ENCODE data around the gene B4GALNT2. TPM values are rescaled to one million over a fixed set of nuclear protein-coding genes. Genes with fewer than 3 reads are reported as not detected.

B4GALNT2 gene
- total and polyA plus RNA-seq, 2 donors (not counting 1 experiment from before 2014, with no cell fraction given), result 0.12 TPM; not detected in 1

DNA sequence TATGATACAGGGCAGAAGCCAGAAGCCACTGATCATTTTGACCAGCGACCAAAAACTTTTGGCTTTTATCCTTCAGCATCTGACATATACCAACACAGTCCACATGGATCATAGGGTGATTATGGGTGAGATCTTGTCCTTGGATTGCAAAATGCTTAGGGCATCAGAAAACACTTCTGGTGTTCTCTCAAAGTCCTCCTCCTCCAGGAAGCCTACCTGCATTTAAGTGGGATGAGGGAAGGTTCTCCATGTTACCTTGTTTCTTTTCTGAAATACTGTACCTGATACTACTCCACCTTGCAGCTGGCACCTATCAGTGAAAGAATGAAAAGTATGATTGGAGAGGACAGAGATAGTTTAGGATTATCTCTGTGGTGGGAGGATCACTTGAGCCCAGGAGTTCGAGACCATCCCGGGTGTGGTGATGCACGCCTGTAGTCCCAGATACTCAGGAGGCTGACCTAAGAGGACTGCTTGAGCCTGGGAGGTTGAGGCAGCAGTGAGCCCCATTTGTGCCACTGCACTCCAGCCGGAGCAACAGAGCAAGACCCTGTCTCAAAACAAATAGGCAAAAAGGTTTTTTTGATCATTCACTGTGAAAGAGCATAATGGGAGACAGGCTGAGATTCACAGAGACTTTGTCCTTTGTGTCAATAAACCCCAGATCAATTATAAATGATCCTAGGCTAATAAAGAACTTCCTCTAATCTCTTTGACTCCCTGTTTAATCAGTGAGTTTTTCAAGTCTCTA, 46.8 kb upstream of the B4GALNT2 start:
- POLR2A ChIA-PET, result no interaction called here
- no peaks in the 10 kb centered on the region for H3K4me1 Mint-ChIP-seq
- Histone ChIP-seq H2AFZ (ENCODE audit: insufficient read depth, low read depth, low read length, poor library complexity, severe bottlenecking) (no peak overlapping the region), H3K27me3 (replicated peaks in 1 of 4; ENCODE audit: control extremely low read depth in 1 of 4, control insufficient read depth in 3 of 4, insufficient read depth in 4 of 4, low read length in 3 of 4) (peaks cover 0 to 17% (median 0%) of the 10 kb centered on the region in 4 experiments), H4K20me1 (ENCODE audit: control insufficient read depth, insufficient read depth, low read length, poor library complexity, severe bottlenecking) (no peaks in the 10 kb centered on the region), H3K4me1 (ENCODE audit: control insufficient read depth in 2 of 2, insufficient read depth in 2 of 2, low read length in 2 of 2) (no peaks in the 10 kb centered on the region), H3K4me2 (replicated peaks; ENCODE audit: low read depth, low read length, poor library complexity, severe bottlenecking) (no peak overlapping the region), H3K9me3 (ENCODE audit: control extremely low read depth in 1 of 3, control insufficient read depth in 2 of 3, insufficient read depth in 1 of 3, low read length in 2 of 3) (no peaks in the 10 kb centered on the region), H3K9ac (ENCODE audit: low read length) (no peak overlapping the region), H3K27ac (ENCODE audit: low read length in 2 of 2) (no peak overlapping the region), H3K4me3 (ENCODE audit: control extremely low read depth in 1 of 5, extremely low read depth in 1 of 5, insufficient read depth in 1 of 5, low read depth in 2 of 5, low read length in 4 of 5) (no peak overlapping the region), H3K36me3 (replicated peaks in 1 of 2; ENCODE audit: control extremely low read depth in 1 of 2, control insufficient read depth in 1 of 2, extremely low read depth in 1 of 2, insufficient read depth in 2 of 2, low read length in 1 of 2) (no peaks in the 10 kb centered on the region), H3K79me2 (ENCODE audit: control insufficient read depth, insufficient read depth, low read length) (no peaks in the 10 kb centered on the region)
- CTCF ChIA-PET, result interaction anchor here (1.5 kb wide), 1 partner anchor 53 kb away, joined by 3 read pairs; no protein-coding TSS in a partner anchor
- no peak overlapping the region for H3K27ac Mint-ChIP-seq
- ATAC-seq (ENCODE audit: low read depth) (no peak), DNase-seq (no peak)
- H3K4me3 Mint-ChIP-seq, result no peak overlapping the region
- no peak for TF ChIP-seq EZH2 (IDR thresholded peaks at IDR 0.05; ENCODE audit: borderline replicate concordance, insufficient read depth, low read depth, low read length, poor library complexity, severe bottlenecking)
- TF ChIP-seq, protein P1, sequence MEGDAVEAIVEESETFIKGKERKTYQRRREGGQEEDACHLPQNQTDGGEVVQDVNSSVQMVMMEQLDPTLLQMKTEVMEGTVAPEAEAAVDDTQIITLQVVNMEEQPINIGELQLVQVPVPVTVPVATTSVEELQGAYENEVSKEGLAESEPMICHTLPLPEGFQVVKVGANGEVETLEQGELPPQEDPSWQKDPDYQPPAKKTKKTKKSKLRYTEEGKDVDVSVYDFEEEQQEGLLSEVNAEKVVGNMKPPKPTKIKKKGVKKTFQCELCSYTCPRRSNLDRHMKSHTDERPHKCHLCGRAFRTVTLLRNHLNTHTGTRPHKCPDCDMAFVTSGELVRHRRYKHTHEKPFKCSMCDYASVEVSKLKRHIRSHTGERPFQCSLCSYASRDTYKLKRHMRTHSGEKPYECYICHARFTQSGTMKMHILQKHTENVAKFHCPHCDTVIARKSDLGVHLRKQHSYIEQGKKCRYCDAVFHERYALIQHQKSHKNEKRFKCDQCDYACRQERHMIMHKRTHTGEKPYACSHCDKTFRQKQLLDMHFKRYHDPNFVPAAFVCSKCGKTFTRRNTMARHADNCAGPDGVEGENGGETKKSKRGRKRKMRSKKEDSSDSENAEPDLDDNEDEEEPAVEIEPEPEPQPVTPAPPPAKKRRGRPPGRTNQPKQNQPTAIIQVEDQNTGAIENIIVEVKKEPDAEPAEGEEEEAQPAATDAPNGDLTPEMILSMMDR (IDR thresholded peaks at IDR 0.05), result no peak
- intact Hi-C loops (cut with micrococcal nuclease), result no loop called here
- WGBS (ENCODE audit: insufficient coverage), result 95% methylated on average over 3 of the region's 5 CpGs
- H3K27me3 Mint-ChIP-seq, result peaks cover 47% of the 10 kb centered on the region
- no peaks in the 10 kb centered on the region for H3K9me3 Mint-ChIP-seq (ENCODE audit: insufficient read depth)

GRCh38 chr17:49086316-49086605, 46.3 kb upstream of the B4GALNT2 start:
- DNase-seq (no peak), ATAC-seq (ENCODE audit: low read depth) (no peak)
- no peaks in the 10 kb centered on the region for H3K79me2 ChIP-seq (ENCODE audit: control insufficient read depth, insufficient read depth, low read length)
- no CpG with 5 or more reads among the region's 1 CpG for WGBS (ENCODE audit: insufficient coverage)
- Mint-ChIP-seq H3K9me3 (ENCODE audit: insufficient read depth) (no peaks in the 10 kb centered on the region), H3K4me1 (no peaks in the 10 kb centered on the region), H3K27me3 (peaks cover 47% of the 10 kb centered on the region), H3K4me3 (no peak overlapping the region), H3K27ac (no peak overlapping the region)
- no peaks in the 10 kb centered on the region for H4K20me1 ChIP-seq (ENCODE audit: control insufficient read depth, insufficient read depth, low read length, poor library complexity, severe bottlenecking)
- CTCF ChIA-PET, result no interaction called here
- TF ChIP-seq, protein P1 (IDR thresholded peaks at IDR 0.05), result no peak
- TF ChIP-seq EZH2 (IDR thresholded peaks at IDR 0.05; ENCODE audit: borderline replicate concordance, insufficient read depth, low read depth, low read length, poor library complexity, severe bottlenecking), result no peak
- H3K4me1 ChIP-seq (ENCODE audit: control insufficient read depth in 2 of 2, insufficient read depth in 2 of 2, low read length in 2 of 2), result no peaks in the 10 kb centered on the region
- H3K9ac ChIP-seq (ENCODE audit: low read length), result no peak overlapping the region
- H3K9me3 ChIP-seq (ENCODE audit: control extremely low read depth in 1 of 3, control insufficient read depth in 2 of 3, insufficient read depth in 1 of 3, low read length in 2 of 3), result no peaks in the 10 kb centered on the region
- H3K4me3 ChIP-seq (ENCODE audit: control extremely low read depth in 1 of 5, extremely low read depth in 1 of 5, insufficient read depth in 1 of 5, low read depth in 2 of 5, low read length in 4 of 5), result no peak overlapping the region
- H3K36me3 ChIP-seq (replicated peaks in 1 of 2; ENCODE audit: control extremely low read depth in 1 of 2, control insufficient read depth in 1 of 2, extremely low read depth in 1 of 2, insufficient read depth in 2 of 2, low read length in 1 of 2), result no peaks in the 10 kb centered on the region
- H3K27me3 ChIP-seq (replicated peaks in 1 of 4; ENCODE audit: control extremely low read depth in 1 of 4, control insufficient read depth in 3 of 4, insufficient read depth in 4 of 4, low read length in 3 of 4), result peaks cover 0 to 14% (median 0%) of the 10 kb centered on the region in 4 experiments
- H2AFZ ChIP-seq (ENCODE audit: insufficient read depth, low read depth, low read length, poor library complexity, severe bottlenecking), result no peak overlapping the region
- intact Hi-C loops (cut with micrococcal nuclease), result no loop called here
- POLR2A ChIA-PET, result no interaction called here
- H3K4me2 ChIP-seq (replicated peaks; ENCODE audit: low read depth, low read length, poor library complexity, severe bottlenecking), result no peak overlapping the region
- no peak overlapping the region for H3K27ac ChIP-seq (ENCODE audit: low read length in 2 of 2)
